Stimulated activated CD8-positive, alpha-beta memory T cell treated with anti-CD3 and anti-CD28 coated beads, Interleukin-4, amount 100 ng/mL, for 48 hours (primary cell): ENCODE measurements around the gene COL4A1.

Source experiments
- DNase-seq: peaks from one replicate; pipeline ENCODE4 v3.0.0-alpha.2; 2020

Gene COL4A1

DNA sequence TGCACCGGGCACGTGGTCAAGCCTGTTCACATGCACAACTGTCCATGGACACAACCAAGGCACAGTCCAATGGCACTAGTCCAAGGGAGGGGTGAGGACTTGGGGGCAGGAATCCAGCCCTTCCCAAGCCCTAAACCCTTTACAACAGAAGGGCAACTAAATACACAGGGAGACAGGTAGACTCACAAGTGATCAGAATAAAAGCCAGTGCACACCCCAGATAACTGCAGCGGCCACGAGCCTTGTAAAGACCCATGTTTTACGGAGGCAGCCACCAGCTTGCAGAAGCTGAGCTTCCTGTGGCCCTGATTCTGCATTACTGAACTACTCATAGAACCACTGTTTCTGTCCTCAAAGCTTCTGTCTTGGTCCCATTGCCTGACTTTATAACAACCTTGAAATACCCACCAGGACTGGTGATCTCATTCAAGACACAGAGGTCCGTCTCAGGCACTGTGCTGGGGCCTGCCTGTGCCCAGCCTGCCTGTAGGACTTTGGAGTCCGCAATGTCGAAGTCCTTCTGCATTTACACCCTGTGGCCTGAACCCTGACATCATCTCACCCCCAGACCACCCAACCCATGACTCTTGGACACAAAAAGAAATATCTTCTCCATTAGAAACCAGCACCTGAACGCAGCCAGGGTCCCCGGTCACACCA lies 181.2 kb downstream of the COL4A1 start:
- no peak for DNase-seq

DNA sequence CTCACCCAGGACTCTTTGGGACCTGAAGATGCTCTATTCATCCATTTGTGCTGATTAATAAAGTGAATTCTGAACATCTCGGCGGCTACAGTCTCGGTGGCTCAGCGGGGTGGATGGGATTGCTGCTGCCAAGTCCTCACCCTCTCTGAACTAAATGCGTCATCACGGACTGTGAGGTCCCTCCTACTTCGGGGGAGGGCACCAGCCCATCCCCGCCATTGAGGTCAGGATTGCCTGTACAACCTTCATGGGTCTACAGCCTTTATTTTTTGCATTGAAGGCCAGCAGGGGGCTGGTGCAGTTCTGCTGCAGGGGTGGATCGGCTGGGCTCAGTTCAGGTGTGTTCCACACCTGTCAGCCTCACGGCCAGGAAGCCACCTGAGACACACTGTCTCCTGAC lies 181.8 kb downstream of the COL4A1 start:
- DNase-seq, result no peak

DNA sequence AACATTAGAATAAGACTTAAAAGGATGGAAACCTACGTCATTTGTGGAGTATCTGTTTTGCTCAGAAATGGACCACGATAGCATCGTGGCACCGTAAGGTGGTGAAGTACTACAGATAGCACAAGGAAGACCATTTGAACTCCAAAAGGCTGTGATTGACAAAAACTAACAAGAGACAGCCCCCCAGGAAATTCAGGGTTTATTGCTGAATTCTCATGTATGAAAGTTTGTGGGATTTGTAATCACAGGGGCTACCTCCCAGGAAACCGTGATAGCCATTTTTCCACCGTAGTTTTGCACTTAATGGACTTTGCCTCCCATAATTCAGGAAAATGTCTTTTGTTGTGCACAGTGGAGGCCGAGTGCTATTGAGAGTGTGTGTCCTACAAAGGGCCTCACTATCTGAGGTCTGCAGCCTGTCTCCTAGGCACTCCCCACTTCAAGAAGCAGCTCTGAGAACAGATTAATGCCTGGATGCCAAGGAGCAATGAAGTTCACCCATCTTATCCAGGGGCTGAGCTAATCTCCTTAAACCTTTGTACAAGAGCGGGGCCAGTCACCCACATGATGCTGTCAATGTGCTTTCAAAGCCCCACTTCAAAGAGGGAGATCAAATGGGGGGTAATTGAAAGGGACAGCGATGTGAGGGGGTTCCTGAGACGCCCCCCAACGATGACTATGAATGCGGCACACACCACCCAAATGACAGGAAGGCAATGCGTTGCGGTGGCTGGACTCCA lies 182.6 kb downstream of the COL4A1 start:
- DNase-seq, result no peak

DNA sequence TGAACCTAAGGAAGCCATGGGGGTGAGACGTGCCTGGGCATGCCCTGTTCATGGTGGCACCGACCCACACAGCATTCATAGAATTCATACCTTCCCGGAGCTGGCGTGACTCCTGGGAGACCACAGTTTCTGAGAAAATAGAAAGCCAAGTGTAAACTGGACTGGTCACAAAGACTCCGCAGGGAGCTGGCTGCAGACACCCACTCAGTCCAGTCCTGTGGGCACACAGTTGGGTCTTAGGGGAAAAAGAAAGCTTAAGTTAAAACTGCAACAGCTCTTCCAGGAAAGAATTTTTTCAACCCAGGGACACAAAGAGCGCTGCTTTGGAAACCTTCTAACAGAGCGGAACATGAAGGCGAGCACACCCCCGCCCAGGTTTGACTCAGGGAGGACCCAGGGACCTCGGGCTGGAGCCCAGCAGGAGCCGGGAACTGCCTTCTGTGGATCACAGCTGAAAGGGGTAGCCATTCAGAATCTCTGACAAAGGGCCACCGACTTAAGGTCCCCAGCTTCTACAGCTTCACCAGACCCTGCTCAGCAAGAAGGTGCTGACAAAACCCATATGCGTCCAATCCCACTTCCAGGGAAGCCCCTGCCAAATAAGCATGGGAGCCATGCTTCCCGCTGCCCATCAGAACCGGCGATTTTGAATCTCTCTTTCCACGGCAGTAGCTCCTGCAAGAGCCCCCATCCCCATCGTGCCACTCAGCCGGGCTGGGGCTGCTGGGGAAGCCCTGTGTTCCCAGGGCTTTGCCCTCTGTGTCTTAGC lies 183.7 kb downstream of the COL4A1 start:
- no peak for DNase-seq

DNA sequence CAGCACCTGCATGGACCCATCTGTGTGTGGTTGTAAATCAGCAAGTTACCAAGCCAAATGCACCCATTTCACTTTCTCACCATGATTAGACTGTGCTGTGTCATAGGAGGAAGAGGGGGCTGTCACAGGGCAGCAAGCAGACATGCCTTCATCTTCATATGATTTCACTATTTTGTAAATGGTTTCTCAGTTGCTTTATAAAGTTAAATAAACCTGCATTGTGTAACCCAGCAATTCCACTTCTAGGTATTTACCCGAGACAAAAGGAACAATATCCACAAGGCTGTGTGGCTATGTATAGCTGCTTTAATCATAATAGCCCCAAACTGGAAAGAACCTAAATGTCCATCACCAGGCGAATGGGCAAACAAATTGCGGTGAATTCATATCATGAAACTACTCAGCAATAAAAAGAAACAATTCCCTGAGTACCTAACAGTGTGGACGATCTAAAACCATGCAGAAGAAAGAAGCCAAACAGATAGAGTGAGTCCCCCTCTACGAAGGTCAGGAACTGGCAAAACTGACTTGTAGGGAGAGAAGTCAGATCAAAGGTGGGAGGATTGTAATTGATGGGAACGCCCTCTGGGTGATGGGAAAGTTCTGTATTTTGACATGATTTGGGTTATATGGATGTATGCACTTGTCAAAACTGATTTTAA lies 185.4 kb downstream of the COL4A1 start:
- no peak for DNase-seq

DNA sequence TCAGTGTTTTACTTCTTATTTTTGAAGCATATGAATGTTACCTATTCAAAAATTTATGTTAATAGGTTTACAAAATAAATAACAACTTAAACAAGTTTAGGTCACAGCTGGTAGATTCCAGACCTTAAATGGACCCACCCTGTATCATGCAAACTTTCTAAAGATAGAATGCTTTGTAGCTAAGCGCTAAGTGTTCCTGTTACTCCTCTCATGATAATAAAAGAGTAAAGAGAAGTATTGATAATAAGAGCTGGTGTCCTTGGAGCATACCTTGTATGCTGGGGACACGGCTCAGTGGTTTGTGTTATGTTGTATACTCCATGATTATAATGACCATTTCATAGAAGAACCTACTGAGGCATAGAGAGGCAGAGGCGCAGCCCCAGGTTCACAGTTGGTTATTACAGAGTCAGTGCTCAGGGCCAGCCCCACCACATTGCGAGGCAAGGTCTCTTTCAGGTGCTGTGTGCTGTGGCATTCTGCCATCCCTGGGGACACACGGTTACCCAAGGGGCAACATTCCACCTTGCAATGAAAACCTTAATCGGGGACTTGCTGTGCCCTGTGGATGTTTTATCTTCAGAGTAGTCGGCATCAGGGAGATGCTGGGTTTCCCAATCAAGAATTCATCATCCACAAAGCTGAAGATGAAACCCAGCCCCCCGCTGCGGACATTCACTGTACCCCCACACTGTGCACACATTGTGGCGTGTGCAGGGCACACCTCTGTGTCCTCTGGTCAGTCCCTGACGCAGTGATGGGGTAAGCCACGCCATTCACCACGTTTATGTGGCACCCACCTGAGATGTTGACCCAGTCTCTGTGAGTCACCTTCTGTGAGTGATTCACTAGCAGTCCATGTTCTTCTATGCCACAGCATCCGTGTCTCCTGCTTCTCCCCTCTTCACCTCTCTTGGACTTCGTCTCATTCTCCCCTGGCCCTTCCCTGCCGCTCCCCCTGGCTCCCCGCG lies 186.7 kb downstream of the COL4A1 start:
- no peak for DNase-seq

DNA sequence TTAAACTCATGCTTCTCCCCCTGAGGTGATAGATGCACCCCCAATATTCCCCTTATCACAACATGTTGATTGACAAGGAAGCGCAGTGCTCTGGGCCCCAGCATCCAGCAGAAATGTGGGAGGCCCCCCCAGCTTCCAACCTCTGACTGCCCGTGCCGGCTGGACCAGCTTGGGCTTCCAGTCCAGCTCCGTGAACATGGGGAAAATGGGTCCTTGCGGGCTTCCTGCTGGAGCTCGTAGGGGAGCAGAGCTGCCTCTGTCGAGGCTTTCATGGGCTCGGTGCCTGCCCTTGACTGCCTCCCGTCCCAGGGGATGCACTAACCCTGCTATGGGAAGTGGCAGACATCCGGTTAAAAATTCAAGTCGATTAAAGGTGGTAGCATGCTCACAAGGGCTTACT lies 188.9 kb downstream of the COL4A1 start:
- DNase-seq, result no peak

DNA sequence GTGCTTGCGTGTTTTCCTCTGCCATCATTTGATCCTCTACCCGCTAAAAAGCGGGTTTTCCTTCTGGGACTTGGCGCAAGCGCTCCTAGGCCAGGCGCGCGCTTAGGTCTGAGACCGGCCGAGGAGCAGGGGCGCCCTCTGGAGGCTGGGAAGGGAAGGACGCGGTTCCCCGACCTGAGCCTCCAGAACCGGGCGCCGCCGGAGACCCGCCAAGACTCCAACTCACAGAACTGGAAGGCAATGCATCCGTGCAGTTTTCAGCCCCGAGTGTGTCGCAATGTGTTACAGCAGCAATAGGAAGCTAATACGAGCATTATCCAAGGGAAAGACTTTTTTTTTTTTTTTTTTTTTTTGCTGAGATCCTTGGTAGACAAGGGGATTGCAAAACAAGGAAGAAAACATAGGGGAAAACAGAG lies 190.9 kb downstream of the COL4A1 start:
- peak; percentile 78 for DNase-seq

DNA sequence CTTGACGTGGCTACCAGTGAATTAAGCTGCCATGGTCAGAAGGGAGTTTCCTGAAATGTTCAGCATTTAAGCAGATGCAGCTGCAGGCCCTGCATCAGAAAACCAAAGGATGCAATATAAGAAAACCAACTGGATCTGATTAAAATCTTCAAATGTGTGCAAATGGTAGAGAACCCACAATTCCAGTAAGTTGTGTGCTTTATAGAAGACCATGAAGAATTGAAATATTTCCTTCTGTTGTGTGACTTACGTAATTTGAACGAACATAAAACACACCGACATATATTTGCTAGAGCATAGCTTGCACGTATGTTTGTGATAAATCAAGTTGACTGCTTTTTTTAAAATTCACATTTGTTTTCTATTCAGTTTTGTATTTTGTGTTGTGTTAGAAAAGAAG lies 191.4 kb downstream of the COL4A1 start:
- no peak for DNase-seq

DNA sequence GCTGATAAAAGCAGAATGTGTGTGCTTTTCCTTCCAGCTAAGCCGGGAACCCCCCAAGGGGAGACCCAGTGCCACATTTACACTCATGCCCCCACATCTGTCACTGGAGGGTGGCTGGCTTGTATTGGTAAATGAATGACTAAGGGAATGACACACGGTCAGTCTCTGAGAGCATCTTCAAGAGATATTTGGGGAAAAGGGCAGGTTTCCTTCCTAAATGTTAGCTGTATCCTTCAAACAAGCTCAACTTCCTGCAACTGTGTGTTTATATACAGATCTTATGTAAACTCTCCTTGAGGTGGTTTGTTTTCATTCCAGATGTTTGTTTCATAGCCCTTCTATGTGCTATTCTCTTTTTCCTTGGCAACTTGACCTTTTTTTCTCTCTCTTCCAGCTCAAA lies 192.6 kb downstream of the COL4A1 start:
- DNase-seq, result no peak

DNA sequence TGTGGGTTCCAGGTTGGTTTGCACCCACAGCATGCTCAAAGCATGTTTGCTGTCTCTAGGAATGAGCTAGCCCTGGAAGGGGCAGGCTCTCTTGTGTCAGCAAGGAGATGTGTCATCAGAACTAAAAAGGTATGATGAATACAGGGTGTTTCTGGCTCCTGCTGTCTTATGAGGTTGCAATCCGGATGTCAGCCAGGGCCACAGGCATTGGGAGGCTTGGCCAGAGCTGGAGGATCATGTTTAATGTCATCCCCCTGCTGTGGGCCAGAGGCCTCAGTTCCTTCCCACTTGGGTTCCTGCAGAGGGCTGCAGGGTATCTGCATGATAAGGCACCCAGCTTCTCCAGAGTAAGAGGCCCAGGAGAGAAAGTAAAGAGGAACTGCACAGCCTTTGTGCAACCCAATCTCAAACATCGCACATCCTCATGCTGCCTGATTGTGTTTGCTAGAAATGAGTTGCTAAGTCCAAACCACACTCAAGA lies 193.6 kb downstream of the COL4A1 start:
- no peak for DNase-seq

DNA sequence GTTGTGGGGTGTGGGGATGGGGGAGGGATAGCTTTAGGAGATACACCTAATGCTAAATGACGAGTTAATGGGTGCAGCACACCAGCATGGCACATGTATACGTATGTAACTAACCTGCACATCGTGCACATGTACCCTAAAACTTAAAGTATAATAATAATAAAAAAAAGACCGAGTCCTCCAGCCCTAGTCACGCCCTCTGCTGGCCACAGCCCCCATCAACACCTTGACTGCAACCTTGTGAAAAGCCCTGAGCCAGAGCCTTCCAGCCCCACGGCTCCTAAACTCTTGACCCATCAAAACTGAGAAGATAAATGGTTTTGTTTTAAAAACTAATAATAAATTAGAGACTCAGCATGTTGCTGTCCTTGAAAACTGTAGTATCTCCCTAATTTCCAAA lies 194.6 kb downstream of the COL4A1 start:
- DNase-seq, result peak; percentile 51

DNA sequence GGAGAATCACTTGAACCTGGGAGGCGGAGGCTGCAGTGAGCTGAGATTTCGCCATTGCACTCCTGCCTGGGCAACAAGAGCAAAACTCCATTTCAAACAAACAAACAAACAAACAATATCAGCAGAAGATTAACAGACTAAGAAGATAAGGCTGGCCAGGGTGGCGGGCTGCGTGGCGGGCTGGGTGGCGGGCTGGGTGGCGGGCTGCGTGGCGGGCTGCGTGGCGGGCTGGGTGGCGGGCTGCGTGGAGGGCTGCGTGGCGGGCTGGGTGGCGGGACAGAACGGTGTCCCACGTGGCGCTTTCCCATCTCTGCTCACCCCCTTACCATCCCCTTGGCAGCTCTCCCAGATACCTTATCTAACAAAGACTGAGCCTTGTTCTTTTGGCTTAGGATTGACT lies 196.2 kb downstream of the COL4A1 start:
- DNase-seq, result no peak

DNA sequence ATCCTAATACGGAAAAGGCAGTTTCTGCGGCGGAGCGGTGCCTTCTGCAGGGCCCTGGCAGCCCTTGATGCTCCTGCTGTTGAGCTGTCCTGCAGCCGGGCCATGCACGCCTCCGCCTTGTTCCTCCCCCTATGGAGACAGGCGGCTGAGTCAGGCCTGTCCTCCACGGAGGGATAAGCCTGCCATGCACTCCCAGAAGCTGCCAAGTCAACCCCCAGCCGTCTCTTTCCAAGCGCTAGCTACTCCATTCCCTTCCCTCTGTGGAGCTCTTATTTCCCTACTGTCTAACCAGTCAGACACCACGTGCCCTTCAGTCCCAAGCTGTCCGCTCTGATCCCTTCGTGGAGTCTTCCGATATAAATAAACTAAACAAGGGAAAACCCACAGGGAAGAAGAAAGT lies 197.0 kb downstream of the COL4A1 start:
- no peak for DNase-seq

DNA sequence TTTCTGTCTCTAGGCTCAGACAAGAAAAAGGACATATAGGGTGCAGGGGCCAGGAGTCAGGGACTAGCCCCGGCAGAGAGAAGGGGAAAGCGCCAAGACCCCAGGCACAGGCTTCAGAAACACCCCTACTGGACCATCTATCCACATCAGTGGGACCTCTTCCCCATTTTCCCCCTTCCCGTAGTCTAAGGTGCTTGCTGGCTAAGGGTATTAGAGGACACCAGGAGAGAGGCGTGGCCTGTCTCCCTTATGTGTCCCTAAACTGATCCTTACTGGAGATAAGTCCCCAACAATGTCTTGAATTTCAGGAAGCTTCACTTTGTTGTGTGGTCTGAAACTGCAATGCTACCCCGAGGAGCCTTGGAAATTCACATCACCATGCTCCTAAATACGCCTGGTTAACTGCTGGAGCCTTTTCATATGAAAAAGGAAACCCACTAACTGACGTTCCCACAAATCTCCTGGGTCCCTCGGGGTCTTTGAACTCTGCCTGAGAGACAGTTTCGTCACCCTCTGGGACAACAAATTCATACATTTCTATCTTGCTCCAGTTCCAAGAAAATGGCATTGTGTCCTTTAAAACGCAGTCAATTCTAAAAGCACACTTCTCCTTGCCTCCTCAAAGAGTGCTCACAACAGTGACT lies 197.7 kb downstream of the COL4A1 start:
- no peak for DNase-seq

DNA sequence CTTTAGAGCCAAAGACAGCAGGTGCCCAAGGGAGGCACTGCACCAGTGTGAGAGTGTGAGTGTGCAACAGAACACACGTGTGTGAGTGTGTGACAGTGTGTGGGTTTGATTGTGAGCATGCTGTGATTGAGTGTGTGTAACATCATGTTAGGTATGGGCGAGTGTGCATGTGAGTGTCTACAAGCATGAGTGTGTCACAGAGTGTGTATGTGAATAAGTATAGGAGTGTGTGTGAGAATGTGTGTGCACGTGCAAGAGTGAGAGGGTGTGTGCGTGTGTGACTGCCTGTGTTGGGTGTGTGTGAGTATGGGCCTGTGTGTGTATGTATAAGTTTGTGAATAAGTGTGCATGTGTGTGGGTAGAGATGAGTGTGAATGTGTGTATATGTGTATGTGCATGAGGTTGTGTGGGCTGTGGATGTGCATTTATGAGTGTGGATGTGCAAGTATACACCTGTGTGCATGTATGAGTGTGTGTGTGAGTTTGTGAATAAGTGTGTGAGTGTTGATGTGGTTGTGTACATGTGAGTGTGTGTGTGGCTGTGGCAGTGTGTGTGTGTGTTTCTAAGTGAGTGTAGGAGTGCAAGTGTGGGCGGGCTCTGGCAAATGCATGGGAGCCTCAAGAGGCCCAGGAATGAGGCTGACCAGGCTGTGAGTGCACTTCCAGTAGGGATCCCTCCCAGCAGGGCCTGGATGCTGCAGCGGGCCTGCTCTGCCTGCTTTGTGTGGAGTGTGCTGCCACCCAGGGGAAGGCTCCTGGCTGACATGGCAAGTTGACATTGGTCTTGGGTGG lies 198.4 kb downstream of the COL4A1 start:
- DNase-seq, result no peak

DNA sequence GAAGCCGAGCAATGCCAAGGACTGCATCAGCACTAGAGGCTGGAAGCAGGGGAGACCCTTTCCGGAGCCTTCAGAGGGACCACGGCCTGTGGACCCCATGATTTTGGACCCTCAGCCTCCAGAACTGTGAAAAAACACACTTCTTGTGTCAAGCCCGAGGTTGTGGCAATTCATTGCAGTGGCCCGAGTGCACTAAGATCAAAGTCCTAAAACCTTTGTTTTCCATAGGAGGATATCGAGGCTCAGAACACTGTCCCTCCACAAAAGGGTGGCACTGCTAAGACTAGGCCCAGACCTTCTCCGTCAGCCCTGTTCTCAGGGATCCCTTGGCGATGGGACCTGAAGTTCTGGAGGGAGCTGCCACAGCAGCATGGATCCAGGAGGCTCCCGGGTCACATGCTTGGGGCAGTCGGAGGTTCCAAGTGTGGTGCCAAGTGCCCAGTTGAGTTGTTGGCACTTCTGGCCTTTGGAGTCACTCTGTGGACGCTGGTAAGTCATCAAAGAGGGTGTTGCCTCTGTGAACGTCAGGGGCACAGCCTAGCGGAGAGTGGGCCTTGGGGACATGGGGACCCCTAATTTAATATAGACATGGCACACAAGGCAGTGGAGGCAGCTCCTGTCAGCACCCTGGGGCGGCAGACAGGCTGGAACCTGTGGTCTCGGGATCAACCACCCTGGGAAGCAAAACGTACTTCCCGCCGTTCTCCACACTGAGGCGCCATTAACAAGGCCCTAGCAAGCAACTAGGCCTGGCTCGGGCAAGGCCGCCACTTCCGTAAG lies 199.2 kb downstream of the COL4A1 start:
- DNase-seq, result no peak

DNA sequence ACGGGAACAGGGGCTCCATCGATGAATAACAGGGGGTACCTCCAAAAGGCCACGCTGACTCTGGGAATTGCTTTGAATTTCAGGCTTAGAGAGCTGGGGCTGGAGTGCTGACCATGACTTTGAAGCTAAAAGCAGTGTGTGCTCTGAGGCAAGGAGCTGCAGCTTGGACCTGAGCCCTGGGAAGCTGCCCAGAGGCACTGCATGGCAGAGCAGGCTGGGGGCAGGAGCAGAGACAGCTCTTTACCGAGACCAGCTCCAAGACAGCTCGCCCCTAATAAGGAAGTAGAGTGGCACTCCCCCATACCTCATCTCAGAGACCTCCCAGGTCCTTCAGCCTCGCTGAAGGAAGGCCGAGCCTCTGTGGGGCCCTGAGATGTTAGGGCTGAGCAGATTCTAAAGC lies 200.2 kb downstream of the COL4A1 start:
- DNase-seq, result no peak

DNA sequence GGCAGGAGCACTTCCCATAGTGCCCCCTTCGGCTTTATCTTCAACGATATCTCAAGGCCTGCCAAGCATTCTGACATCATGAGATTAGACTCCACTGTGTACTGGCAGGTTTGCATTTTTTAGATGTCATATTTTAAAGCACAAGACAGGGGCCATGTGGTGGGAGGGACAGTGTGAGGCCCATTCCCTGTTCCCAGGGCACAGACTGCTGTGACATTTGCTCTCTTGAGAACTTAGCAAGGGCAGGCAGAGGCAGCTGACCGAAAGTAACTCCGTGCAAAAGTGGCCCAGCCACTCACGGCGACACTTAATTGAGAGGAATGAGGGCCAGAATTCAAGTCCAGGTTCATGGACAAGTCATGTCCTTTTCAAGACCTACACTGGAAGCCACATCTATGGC lies 201.8 kb downstream of the COL4A1 start:
- DNase-seq, result no peak

DNA sequence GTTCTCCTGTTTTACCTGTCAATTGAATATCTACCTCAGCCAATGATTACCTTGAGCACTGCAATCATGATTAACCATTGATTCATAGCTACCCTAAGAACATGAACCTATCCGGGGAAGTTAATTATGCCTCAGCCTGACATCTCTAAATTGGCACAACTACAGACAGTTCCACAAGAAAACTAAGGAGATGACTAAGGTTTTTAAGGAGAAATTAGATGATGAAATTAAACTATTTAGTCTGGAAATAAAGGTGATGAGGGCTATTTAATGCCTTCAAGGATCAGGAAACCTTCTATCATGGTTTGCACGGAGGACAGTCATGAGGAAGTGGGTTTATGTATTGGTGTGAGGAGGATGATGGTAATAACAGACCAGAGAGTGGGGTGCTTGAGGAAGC lies 203.4 kb downstream of the COL4A1 start:
- DNase-seq, result no peak
